GM19438 (cell line): ENCODE data around the gene COQ9.

ENCODE experiments used
- ATAC-seq: cut with Tn5 transposase; IDR thresholded peaks from one replicate; pipeline ENCODE4 v1.9.1; 2021; ENCODE audit warnings: low read depth; ENCODE audit not compliant: unreplicated experiment

The COQ9 gene

DNA sequence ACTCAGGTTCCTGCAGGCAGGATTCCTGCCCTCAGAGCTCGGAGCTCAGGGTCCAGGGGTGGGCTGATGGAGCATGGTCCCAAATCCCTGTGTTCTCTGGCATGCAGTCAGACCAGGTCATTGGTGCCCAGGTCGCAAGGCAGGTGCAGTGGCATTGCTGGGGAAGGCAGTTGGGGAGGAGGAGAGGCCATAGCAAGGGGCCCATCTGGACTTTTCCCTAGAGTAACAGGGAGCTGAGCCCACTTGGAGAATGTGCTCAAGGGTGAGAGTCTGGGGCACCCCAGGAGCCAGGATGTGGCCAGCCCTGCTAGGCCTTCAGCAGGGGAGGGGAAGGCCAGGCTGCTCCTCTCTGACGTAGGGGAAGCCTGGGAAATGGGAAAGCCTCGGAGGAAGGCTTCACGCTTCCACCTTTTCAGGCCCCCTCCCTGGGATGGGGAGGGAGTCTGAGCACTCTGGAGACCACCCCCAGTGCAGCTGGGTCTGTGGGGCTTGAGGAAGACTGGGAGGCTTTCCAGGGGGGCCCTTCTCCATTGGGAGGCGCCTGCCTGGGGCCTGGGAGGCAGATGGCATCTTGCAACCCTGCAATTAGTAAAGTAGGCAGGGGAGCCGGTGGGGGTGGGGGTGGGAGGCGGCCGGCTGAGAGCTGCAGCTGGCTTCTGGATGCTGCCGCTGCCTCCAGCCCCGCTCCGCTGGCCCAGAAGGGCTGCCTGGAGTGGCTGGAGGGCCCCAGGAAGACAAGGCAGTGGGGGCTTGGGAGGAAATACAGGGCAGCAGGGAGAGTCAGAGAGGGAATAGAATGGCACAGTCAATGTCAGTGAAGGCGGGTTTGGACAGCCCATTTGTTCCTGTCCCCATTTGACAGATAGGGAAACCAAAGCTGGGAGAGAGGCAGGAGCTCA, 60.1 kb downstream of the COQ9 start:
- ATAC-seq: no peak

DNA sequence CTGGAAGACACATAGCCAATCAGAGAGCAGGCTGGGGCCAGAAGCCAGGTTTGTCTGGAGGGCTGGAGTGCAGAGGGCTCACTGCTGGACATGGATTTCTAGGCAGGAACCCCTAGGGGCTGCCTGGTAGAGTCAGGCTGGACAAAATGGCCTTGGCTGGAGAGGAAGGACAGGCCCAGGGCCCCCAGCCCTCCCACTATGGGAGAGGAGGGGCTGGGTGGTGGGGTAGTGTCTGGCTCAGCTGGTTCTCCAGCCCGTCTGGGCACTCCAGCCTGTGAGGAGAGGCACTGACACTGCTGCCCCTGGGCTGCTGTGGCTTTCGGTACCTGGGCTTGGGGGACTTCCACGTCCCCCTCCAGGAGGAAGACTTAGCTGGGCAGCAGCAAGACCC, 60.8 kb downstream of the COQ9 start:
- no peak for ATAC-seq

DNA sequence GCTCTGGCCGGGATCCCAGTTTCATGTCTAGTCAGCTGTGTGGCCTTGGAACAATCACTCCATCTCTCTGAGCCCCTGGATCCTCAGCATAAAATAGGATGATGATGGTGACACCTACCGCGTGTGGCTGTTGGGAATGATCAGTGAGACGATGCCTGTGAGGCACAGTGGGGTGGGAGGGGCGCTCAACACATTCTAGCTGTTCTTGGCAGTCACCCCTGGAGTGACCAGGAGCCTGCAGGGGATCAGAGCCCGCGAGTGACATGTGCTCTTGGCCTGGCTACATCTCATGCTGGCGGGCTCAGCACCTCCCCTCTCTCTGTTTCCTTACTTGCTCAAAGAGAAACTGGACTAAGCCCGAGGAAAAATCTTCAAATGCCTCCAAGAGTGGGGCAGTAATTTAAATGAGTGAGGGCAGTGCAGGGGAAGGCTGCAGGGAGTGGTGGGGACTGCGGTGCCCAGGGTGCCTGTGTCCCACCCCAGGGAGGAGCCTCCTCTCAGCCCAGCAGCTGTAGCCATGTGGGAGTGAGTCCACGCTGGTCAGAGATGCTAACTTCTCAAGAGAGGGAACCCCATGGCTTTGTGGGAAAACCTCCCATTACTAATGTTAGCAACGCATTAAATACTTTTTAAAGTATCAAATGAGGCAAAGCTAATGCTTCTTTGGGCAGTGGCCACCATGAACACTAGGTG, 62.1 kb downstream of the COQ9 start:
- ATAC-seq: no peak

DNA sequence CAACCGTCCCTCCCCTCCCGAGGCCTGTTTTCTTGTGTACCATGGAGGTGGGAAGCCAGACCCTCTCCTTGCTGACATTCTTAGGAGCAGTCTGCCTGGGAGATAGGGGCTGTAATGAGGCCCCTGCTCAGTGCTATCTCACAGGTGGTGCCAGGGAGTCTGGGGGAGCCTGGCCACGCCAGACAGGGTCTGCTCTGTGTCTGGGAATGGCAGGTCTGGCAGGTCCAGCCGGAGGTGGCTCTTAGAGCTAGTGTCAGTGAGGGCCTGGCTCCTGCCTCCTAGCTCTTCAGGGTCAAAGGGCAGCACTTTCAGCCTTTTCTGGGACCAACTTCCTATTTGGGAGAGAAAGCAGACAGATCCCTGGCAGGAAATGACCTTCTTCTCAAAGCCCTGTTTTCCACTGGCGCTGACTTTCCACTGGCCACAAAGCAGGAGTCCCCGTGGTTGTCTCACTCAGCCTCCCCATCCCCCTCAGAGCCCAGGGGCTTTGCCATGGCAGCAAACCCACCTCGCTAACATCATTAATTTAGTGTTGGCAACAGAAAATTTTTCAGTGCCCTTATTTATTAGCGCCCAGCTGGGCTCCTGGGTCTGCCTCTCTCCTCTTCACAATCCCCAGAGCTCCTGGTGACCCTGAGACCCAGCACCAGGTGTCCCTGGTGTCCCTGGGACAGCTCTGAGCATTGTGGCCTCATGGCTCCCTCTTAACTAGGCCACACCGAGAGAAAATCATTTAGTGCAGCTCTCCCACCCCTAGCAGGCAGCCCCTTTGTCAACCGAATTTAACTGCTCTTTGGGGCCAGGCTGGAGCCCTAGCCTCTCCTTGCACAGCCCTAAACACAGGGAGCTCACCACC, 63.0 kb downstream of the COQ9 start:
- no peak for ATAC-seq
